ENCODE measurements around the gene PID1.

PID1 gene

DNA sequence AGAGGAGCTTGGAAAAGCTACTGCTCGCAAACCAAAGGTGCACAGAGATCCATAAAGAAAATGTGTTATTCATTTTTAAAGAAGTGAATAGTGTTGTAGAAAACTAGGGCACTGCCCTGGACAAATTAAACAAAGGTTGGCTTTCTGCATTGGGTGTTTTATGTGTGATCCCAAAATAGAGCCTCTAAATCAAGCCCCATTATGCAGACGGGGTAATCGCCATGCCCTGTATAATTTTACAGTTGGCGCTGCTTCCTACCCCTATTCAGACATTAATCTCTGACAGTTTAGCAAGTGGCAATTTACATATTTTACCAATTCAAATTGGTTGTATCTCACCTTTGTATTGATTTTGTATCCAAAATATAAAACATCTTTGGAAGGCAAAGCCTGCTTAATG, 109.1 kb downstream of the PID1 start:
- DNase-seq = no peak

DNA sequence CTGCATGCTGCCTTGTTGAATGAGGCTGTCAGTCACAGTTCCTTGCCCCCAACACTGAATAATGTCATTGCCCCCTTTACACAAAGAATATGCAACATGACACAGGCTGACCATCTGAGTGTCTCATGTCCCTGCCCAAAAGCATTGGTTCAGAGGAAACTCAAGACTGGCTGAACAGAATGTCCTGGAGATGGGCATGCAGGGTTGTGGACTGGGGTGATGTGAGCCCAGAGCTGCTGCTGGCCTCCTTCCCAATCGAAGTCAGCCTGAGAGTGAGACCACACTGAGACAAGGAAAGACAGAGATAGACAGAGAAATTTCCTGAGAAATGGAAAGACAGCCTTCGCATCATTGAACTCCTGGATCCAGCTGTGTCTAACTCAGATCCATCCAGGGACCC, 110.1 kb downstream of the PID1 start:
- DNase-seq = no peak

DNA sequence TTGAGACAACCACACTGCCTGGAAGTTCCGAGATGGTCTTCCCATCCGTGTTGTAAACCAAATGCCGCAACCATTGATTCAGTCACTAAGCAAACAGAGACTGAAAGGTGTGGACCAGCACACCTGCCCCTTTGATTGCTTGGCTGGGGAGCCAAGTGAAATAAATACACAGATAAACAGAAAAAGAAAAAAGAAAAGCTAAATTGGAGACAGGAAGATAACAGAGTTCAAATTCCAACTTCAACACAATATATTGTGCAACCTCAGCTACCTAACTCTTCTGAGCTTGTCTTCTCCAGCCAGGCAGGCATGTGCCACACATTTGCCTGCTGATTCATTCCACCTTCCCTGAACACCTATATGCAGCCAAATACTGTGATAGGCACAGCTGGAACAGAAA, 110.9 kb downstream of the PID1 start:
- DNase-seq = no peak

DNA sequence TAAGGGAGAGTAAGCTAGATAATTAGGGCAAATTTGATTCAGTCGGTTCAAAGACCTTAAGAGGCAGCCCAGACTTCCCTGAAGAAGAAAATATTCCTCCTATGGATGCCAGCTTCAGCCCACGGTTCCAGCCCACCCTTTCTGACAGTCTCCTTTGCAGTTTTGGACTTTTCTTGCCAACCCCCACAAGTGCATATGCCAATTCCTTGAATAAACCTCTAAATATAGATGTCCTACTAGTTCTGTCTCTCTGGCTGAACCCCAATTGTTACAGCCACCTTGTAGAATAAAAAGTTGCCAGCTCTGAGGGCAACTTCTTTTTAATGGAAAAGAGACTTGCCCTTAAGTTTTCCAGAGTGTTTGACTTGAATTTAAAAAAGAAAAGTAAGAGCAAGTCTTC, 111.7 kb downstream of the PID1 start:
- DNase-seq = no peak

DNA sequence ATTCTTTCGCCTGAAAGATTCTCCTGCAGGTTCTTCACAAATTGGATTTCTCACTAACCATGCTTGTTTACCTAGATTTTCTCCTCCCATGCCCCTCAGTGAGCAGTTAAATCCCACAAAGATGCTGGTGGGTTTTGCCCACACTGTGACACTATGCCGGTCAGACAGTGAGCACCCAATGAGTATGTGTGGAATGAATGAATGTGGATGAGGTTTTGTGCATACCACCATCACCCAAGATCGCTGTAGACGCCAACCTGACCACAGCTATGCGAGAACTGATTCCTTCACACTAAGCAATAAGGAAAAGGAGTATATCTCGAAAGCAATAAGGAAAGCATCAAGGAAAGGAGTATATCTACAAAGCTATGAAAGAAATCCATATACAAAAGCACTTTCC, 116.7 kb downstream of the PID1 start:
- no peak for DNase-seq

DNA sequence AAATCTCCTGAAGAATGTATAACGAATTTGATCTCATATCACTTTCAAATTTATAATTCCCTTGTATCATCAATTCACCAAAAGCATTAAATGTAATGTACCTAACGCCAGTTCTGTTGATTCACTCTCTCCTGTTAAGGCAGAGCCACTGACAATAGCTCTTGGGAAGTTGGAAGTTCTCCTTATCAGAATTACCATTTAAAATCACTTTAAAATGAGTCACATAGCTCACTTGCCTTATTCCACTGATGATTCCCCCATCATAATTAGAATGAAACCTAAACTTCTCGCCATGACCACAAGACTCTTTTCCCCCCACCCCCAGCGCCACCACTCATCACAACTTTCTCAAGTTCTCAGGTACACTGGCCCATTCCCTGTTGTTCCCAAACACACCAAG, 117.1 kb downstream of the PID1 start:
- no peak for DNase-seq

DNA sequence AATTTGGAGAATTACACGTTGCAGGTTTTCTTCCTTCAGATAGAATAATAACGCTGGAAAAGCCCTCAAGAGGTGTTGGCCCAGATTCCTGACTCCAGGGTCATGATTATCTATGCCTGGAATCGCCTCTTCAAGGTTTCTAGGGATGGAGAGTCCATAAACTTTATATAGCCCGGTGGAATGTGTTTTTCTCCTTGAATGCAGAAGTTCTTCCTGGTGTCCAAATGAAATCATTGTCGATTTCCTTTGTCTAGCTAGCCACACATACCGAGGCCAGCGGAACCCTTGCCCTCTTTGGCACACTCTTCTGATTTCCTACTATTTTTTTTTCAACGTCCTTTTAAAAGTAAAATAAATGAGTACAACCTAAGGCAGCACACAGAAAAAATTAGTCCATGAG, 117.8 kb downstream of the PID1 start:
- DNase-seq = no peak

DNA sequence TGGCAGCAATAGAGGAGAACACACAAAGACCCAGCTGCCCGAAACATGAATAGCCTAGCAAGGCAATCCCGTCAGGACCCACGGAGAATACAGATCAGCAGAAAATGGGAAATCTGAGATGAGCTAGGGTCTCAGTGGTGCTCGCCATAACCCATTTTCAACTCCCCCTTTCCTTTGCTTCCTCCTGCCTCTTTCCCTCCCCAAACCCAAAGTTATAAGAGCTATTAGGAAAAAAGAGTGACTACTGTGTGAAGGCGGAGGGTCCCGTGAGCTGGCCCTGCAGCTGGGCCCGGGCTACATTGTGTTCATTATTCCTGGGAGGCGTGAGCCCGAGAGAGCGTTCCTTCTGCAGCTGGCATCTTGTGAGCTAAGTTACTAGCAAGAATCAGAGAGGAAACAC, 118.4 kb downstream of the PID1 start:
- no peak for DNase-seq

DNA sequence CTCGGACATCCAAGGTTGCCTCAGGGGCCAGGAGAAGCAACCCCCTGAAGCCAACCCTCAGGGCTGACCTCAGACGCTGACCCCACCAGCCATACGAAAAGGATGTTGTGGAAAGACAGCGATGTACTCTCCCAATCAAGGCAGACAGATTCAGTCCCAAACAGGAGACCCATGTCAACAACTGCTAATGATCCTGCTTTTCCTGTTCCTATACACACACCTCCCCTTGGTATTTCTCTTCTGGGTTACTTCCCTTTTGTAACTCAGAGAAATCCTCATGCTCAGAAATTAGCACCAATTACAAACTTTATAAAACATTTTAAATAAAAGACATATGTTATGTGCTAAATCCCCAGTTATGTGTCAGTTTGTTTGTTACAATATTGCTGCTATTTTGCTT, 120.8 kb downstream of the PID1 start:
- DNase-seq = no peak

DNA sequence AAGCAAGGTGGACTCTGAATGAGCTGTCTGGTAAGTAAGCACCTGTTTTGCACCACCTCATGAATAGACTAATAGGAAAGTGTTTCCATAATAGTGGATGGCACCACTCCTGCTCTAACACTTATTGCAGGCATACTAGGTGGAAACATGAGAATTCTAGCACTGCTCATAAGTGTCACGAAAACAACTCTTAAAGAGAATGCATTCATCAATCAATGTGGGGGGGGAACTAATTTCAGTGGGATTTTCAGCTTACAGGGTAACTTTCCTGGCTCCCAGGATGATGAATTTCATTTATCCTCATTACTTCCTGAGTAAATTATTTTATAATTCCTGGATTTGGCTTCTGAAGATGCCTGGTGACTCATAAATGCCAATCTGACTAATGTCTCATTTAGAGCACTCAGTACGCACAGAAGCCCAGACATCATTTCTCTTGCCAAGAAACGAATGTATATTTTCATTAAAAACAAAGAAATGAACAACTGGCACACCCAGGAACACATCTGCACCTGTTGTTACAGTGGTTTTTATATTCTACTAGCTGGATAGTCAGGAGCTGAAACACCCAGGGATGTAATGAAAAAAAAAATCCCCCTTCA, 129.6 kb downstream of the PID1 start:
- no peak for DNase-seq

DNA sequence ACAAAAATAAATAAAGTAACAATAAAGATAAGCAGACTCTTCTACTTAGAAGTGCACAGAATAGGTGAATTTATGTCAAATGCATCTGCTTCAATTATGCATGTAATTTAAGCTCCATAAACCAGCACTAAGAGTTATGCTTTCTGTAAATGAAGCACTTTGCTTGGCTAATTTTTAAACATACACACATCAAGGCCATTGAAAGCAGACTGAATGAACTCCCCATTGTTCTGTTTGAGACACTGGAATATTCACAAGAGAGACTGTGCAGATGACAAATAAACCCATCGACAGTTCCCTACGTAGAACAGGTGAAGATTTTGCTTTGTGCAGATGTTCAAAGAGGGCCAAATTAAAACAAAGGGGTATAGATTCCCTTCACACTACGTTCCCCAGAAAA, 133.4 kb downstream of the PID1 start:
- DNase-seq = no peak

DNA sequence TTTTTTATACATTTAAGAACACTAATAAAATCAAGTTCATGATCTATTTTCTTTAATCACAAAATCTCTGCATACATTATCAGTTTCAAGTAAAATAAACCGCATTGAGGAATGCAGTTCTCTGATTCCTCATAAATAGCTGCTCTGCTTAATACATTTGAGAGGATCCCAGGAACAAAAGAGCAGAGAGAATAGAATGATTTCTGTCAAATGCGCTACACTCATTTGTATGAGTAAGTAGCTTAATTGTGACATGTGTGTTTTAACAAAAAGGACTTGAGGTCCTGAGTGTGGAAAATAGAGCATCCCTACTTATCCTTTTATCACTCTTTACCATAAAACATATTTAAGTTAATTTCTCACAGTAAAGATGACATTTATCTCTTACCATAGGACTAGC, 134.0 kb downstream of the PID1 start:
- no peak for DNase-seq

DNA sequence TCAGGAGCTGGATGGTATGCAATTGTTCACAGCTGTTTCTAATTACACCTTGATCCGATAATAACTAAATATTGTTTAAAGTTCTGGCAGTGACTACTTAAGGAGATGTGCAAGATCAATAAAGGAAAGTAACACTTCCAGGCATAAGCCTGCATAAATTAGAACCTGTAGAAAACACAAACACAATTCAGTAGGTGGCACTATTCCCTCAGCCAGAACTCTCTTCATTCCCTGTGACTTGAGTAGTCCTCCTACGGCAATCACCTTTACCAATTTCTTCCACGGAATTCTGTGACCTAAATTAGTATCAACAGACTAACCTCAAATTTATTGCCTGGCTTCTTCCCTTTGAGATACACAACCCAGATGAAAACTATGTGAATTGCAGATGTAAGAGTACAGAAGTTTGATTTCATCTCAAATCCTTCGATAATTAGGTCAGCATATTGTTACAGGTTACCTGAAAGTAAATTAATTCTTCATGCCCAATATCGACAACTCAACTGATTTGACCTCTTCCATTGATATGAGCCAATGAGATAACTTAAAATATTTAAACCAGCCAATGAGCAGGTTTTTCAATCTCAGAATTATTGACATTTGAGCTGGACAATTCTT, 137.8 kb downstream of the PID1 start:
- no peak for DNase-seq

DNA sequence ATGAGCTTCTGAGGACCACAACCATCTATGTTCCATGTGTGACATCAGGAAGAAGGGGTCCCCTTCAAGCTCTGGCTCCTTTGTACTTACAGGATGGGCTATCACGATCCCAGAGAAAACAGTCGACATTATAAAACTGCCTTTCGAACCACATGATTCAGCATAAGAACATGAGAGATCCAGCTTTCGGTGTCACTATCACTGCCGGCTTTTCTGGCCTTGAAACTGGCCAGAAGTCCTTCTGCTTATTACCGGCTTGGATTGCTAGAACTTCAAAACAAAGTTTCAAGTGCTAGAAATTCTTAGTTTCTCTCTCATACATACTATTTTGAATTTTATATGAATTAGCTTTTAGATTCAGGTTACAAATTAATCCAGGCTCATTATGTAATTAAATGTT, 138.9 kb downstream of the PID1 start:
- DNase-seq = no peak

DNA sequence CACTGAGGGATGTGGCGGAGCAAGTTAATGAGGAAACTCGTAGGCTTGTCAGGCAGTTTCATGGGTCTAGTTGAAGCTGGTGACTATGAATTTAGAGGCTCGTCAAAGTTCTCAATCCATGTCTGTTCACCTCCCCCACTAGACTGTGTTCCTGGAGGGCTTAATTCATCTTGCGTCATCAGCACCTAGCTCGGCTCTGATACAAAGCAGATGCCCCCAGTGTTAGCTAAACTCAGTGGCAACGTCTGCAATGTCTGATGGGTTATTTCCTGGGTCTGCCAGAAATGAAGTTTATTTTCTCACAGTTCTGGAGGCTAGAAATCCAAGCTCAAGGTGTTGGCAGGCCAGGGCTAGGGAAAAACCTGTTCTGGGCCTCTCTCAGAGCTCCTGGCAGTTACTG, 140.6 kb downstream of the PID1 start:
- DNase-seq = no peak

DNA sequence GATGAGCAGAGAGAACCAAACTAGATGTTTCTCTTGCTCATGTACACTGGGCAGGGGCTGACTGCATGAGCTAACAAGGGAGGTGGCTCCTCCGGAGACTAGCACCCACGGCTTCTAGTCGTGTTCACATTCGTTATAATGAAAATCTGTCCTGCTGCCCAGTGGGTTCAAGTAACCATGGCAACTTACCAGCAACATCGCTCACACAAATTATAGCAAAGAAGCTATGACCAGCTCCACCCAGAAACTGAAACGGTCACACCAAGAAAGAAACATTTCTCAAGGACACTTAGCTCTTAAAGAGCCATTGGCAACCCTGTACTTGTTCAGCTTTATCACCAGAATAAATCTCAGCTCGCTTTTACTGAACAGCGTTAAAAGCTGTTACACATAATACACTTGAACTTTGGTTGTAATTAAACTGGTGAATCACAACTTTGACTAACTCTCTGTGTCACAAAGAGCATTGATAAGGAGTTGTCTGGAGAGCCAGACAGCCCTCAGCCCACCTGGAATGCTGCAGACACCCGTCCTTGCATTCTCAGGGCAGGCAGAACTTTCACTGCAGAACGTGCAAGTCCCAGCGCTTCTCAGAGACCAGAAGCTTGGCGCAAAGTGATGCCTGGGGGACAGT, 141.2 kb downstream of the PID1 start:
- no peak for DNase-seq

DNA sequence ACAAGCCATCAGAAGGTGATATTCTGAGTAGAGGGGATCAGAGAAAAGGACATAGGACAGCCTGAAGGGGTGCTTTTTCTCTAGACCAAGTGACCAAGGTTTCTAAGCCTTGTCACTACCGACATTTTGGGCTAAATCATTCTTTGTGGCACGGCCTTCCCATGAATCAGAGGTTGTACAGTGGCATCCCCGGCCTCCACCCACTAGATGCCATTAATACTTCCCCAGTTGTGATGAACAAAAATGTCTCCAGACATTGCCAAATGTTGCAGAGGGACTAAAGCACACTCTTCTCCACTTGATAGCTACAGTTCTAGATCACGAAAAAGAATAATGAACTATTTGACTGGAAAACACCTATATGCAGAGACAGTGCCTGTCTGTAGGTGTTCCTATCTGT, 143.6 kb downstream of the PID1 start:
- DNase-seq = no peak

DNA sequence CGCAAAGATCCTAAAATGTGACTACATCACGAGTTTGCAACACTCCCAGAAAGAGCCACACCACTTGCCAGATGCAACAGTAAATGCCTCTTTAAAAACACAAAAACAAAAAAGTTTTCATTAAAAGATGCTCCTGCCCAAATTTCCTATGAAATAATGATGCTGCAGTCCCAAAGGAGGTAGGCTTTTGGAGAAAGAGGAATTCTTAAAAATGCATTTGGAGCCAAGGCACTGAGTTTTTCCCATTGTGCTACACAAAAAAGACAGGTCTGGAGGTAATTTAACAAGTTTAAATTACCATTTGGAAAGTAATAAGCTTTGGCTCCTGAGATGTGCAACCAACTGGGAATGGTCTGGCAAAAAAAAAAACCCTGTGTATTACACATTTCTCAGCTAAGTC, 145.0 kb downstream of the PID1 start:
- no peak for DNase-seq

DNA sequence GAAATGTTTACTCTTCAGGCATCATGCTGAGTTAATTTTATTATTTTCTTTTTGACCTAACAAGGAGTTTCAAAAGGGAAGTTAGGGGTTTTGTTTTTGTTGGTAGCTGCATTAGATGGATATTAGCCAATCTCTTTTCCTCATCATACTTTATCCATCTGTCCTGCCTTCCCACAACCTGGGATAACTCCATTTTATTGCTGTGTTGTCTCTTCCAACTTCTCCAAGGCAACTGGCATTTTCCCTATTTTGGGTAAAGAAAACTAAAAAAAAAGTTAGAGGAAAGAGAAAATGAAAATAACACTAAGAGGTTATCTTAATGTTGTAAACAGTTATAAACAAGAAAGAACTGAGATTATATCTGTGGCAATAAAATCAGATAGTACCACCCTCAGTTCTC, 147.0 kb downstream of the PID1 start:
- no peak for DNase-seq

DNA sequence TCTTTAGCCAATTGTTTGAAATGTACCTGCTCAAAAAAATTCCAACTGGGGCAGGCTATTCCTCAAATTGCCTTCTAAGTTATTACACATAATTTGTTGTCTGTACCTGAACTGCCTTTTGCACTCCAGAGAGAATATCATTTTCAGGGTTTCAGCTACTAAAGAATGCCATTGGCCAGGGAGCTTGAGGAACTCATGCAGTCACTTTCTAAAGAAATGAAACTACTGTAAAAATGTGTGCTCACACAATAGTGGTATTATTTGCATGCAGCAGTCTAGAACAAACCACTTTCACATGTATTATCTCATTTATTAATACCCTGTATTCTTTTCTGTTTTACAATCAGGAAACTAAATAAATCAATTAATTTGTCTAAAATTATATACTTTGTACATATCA, 152.2 kb downstream of the PID1 start:
- DNase-seq = no peak

DNA sequence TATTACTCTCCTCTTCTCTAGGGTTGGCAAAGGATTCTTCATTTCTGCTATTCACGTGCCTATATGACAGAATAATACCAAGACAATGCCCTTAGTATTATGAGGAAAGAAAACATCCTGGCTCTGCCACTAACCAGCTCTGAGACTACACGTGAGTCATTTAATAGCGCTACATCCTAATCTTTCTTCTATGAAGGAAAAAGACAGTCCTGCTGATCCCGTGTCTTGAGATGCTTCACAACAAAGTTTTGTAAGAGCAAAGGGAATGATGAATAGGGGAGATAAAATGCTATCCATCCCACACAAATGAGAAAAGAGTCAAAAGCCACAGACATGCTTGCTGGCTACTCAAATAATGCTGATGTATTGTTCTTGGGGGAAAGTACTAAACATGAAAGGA, 152.8 kb downstream of the PID1 start:
- DNase-seq = no peak

DNA sequence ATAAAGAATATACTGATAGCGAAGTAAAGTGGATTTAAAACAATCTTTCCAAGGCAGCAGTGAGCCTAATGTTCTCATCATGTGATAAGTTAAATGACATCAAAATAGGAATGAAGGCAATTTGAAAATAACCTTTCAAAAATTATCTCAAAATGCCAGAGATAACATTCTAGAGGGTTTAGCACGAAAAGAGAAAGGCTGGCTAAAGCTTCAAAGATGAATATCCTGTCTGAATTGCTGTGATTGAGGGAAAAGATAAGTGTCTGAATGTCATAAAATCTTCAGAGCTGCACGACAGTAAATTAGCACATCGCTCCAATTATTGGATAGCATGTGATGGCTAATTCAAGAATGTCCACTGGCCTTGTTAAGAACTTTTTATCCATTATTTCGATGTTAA, 159.3 kb downstream of the PID1 start:
- DNase-seq = no peak

DNA sequence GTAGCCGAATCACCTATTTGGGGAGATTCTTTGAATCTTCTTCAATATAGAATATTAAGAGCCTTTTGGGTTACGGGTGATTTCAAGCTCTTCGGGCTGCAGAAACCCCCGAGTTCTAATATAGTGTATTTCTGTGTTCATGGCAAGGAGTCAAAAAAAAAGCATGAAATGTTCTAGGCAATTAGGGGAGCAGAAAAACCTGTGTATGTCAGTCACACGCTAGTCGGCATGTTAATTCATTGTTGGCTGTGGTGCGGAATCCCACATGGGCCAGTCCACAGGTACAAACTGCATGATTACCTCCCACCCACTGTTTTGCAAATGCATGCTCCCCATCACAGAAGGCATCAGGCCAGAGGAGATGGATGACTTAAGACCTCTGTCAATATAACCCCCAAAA, 161.9 kb downstream of the PID1 start:
- DNase-seq = no peak

DNA sequence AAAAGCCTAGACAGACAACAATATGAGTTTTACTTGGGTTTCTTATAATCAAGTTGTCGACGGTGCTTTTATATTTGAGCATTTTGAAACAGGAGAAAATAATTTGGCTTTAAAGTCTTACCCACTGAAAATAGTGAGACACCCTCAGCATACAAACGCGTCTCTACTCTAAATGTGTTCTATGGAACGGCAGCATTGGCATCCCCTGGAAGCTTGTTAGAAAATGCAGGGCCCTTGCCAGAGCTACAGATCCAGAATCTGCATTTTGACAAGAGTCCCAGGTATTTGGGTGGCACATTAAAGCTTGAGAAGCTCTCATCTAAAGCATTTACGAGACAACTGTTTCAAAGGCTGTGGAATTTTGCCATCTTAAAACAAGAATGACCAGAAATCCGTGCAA, 163.5 kb downstream of the PID1 start:
- no peak for DNase-seq

DNA sequence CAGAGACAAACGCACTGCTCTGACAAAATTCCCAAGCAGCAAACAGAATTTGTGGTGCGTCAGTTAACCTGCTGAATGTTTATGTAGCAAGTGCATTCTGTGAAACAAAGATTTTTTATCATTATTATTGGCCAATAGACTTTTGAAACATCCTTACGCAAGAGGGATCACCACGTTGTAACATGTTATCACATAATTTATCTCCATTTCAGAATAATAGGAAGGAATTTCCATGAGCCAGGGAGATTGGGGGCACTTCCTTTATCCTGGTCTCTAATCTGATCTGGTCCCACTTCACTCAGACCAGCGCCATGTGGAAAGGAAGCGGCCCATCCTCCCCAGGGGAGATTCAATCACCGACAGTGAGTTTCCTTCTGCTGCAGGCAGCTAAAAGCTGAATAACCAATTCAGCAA, 166.1 kb downstream of the PID1 start:
- no peak for DNase-seq
